Mesenchymal stem cell (in vitro differentiated cells and primary cell): ENCODE data around the gene ETS1.
A peak's percentile ranks its signal among the peaks of the same experiment; 100 is the strongest.

ENCODE experiments used
- DNase-seq: peaks from one replicate; pipeline ENCODE4 v3.0.0-alpha.2; 2013
- H2AFZ ChIP-seq: one replicate; pipeline ENCODE4 v1.6.1; 2013; ENCODE audit warnings: low read depth, mild to moderate bottlenecking, control low read depth, inconsistent platforms, low read length, moderate library complexity
- H2AK5ac ChIP-seq: 2 replicates; pipeline ENCODE4 v1.6.1; 2013; ENCODE audit warnings: low read length, moderate library complexity, mild to moderate bottlenecking, inconsistent platforms; ENCODE audit not compliant: severe bottlenecking
- H2BK120ac ChIP-seq: one replicate; pipeline ENCODE4 v1.6.1; 2013; ENCODE audit warnings: low read depth, mild to moderate bottlenecking, inconsistent platforms, low read length, moderate library complexity
- H2BK12ac ChIP-seq, 2 experiments: one replicate each; pipeline ENCODE4 v1.6.1; 2013; ENCODE audit warnings: inconsistent platforms in 2 of 2, low read length in 2 of 2, mild to moderate bottlenecking in 2 of 2, moderate library complexity in 2 of 2, control low read depth in 1 of 2
- H2BK15ac ChIP-seq: one replicate; pipeline ENCODE4 v1.6.1; 2013; ENCODE audit warnings: mild to moderate bottlenecking, low read depth, inconsistent platforms; ENCODE audit not compliant: poor library complexity, severe bottlenecking
- H2BK5ac ChIP-seq: 2 replicates; pipeline ENCODE4 v1.6.1; 2013; ENCODE audit warnings: low read depth, mild to moderate bottlenecking, low read length, control low read depth, inconsistent platforms; ENCODE audit not compliant: poor library complexity, severe bottlenecking
- H3K14ac ChIP-seq, 2 experiments: one replicate each; pipeline ENCODE4 v1.6.1; 2013; ENCODE audit warnings: inconsistent platforms in 2 of 2, low read length in 2 of 2, control low read depth in 1 of 2, mild to moderate bottlenecking in 1 of 2, moderate library complexity in 1 of 2
- H3K18ac ChIP-seq, 2 experiments: one replicate each; pipeline ENCODE4 v1.6.1; 2013; ENCODE audit warnings: inconsistent platforms in 2 of 2, low read length in 2 of 2, control low read depth in 1 of 2, low read depth in 1 of 2, mild to moderate bottlenecking in 1 of 2
- H3K23ac ChIP-seq, 2 experiments: one replicate each; pipeline ENCODE4 v1.6.1; 2013; ENCODE audit warnings: inconsistent platforms in 2 of 2, low read length in 2 of 2, mild to moderate bottlenecking in 2 of 2, moderate library complexity in 2 of 2, control low read depth in 1 of 2
- H3K27ac ChIP-seq: 2 replicates; pipeline ENCODE4 v1.5.1; 2013; ENCODE audit warnings: mild to moderate bottlenecking, moderate library complexity, low read length, control low read depth, inconsistent platforms; ENCODE audit not compliant: poor library complexity, severe bottlenecking
- H3K27me3 ChIP-seq, 2 experiments: 2 replicates each; pipeline versions ENCODE4 v1.6.1 to v1.7.0; 2013; ENCODE audit warnings: low read length in 2 of 2, mild to moderate bottlenecking in 2 of 2, moderate library complexity in 2 of 2, control low read depth in 1 of 2, inconsistent platforms in 1 of 2; ENCODE audit not compliant: control insufficient read depth in 1 of 2, insufficient read depth in 1 of 2
- H3K36me3 ChIP-seq, 2 experiments: 2 replicates each; pipeline versions ENCODE4 v1.6.1 to v1.7.0; 2013; ENCODE audit warnings: low read length in 2 of 2, control low read depth in 1 of 2, inconsistent platforms in 1 of 2, low read depth in 1 of 2, mild to moderate bottlenecking in 1 of 2; ENCODE audit not compliant: insufficient read depth in 2 of 2, control insufficient read depth in 1 of 2
- H3K4ac ChIP-seq, 2 experiments: one replicate each; pipeline ENCODE4 v1.6.1; 2013; ENCODE audit warnings: inconsistent platforms in 2 of 2, low read length in 2 of 2, mild to moderate bottlenecking in 2 of 2, moderate library complexity in 2 of 2, control low read depth in 1 of 2, low read depth in 1 of 2
- H3K4me1 ChIP-seq: 2 replicates; pipeline ENCODE4 v1.6.1; 2013; ENCODE audit warnings: low read depth, low read length, control low read depth; ENCODE audit not compliant: control insufficient read depth, insufficient read depth
- H3K4me2 ChIP-seq: 2 replicates; pipeline ENCODE4 v1.6.1; 2013; ENCODE audit warnings: low read length, mild to moderate bottlenecking, inconsistent platforms; ENCODE audit not compliant: poor library complexity, severe bottlenecking
- H3K4me3 ChIP-seq, 2 experiments: 2 replicates each; pipeline versions ENCODE4 v1.5.1 to v1.7.0; 2013; ENCODE audit warnings: low read length in 2 of 2, mild to moderate bottlenecking in 2 of 2, control low read depth in 1 of 2, low read depth in 1 of 2; ENCODE audit not compliant: insufficient read depth in 1 of 2
- H3K79me1 ChIP-seq: replicated peaks from 2 replicates; pipeline ENCODE4 v1.6.1; 2013; ENCODE audit warnings: mild to moderate bottlenecking, control low read depth, low read length, inconsistent platforms; ENCODE audit not compliant: poor library complexity, severe bottlenecking
- H3K9ac ChIP-seq: 2 replicates; pipeline ENCODE4 v1.7.0; 2013; ENCODE audit warnings: mild to moderate bottlenecking, low read length, moderate library complexity
- H3K9me3 ChIP-seq: 2 replicates; pipeline ENCODE4 v1.7.0; 2013; ENCODE audit warnings: mild to moderate bottlenecking, low read length; ENCODE audit not compliant: control insufficient read depth
- H4K8ac ChIP-seq: one replicate; pipeline ENCODE4 v1.6.1; 2013; ENCODE audit warnings: inconsistent platforms, mild to moderate bottlenecking, low read length, moderate library complexity
- H4K91ac ChIP-seq: one replicate; pipeline ENCODE4 v1.6.1; 2013; ENCODE audit warnings: mild to moderate bottlenecking, low read length, inconsistent platforms
- WGBS: methylation state at CpG from one replicate; pipeline ENCODE4 v1.1.7; 2013; ENCODE audit warnings: mixed read lengths; 5-methylcytosine and 5-hydroxymethylcytosine counted together

Gene ETS1

DNA sequence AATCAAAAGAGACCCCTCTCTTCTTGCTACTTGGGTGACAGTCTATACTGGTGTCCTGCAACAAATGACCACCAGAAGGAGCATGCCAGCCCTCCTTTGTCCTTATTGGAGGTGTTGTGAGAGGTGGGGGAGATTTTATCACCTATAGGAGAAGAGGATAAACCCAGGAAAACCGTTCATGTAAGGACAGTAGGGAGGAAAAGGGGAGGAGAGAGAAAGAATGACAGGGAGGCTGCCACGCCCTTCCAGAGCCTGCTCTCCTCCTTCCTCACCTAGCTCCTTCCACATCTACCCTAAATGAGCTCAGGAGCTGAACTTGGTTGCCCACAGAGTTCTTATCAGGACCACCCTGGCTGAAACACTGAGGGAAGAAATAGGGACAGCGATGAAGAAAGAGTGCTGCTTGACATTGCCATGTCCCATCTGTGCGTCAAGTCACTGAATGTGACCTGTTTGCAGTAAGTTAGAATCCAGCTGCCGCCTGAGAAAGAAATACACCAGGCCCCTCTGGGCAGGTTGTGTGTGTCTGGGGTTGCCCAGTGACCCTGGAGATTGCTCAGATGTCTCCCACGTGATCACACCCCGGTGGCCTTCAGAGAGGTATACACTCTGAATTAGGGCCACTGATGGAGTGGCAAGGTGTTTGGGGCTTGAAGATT is 40.4 kb upstream of the ETS1 start:
- no peak overlapping the region for H2AFZ ChIP-seq
- 68% methylated on average over 5 of the region's 7 CpGs for WGBS
- peak overlapping the region in 1 of 2 experiments; percentile 26 for H2BK12ac ChIP-seq
- DNase-seq: no peak
- H3K36me3 ChIP-seq: no peaks in the 10 kb centered on the region
- no peaks in the 10 kb centered on the region for H3K79me1 ChIP-seq
- H3K27me3 ChIP-seq: no peaks in the 10 kb centered on the region
- H4K91ac ChIP-seq: no peak overlapping the region
- no peak overlapping the region for H3K18ac ChIP-seq
- H3K14ac ChIP-seq: peak overlapping the region in 1 of 2 experiments; percentile 49
- no peak overlapping the region for H3K4me3 ChIP-seq
- no peak overlapping the region for H3K27ac ChIP-seq
- no peak overlapping the region for H3K9ac ChIP-seq
- no peak overlapping the region for H4K8ac ChIP-seq
- H3K23ac ChIP-seq: no peak overlapping the region
- H2BK15ac ChIP-seq: no peak overlapping the region
- H3K4me2 ChIP-seq: no peak overlapping the region
- peaks cover 6% of the 10 kb centered on the region for H3K4me1 ChIP-seq
- H3K4ac ChIP-seq: no peak overlapping the region
- H2AK5ac ChIP-seq: peak overlapping the region; percentile 26
- H2BK5ac ChIP-seq: no peak overlapping the region
- no peaks in the 10 kb centered on the region for H3K9me3 ChIP-seq
- no peak overlapping the region for H2BK120ac ChIP-seq

DNA sequence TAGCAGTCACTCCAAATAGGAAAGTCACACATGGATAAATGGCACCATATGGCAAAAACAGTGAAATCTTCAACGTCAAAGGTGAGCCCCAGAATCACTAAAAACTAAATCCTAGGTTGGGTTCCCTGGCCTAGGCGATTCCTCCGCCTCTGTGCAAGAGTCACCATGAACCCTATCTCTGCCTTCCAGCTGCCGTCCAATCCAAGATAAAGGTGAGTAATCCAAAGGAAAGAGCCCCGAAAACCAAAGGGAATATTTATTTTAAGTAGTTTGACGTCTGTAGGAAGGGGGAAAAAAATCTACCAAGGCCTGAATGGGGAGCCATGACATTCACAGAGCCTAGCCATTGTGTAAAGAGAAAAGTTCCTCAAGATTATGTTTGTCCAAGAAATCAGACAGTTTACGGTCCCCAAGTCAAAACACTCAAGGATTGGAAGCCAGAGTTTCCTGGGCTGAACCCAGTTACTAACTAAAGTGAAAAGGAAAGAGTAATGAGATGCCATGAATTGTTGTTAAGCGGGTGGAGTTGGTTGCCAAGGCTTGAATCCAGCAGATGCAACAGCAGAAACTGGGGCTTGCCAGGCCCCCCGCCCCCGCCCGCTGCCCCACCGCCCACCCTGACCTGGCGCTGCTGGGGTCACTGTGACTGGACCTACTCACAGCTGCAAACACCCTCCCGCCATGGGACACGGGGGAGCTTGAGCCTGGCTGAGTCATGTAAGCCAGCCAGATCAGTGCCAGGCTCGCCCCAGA is 39.7 kb upstream of the ETS1 start:
- H3K4me2 ChIP-seq: no peak overlapping the region
- no peak overlapping the region for H2BK5ac ChIP-seq
- H3K18ac ChIP-seq: no peak overlapping the region
- H3K9ac ChIP-seq: no peak overlapping the region
- no peak overlapping the region for H3K14ac ChIP-seq
- H2AK5ac ChIP-seq: no peak overlapping the region
- H3K4me3 ChIP-seq: no peak overlapping the region
- no peak overlapping the region for H2AFZ ChIP-seq
- H3K23ac ChIP-seq: no peak overlapping the region
- no peak for DNase-seq
- peak overlapping the region in 1 of 2 experiments; percentile 15 for H2BK12ac ChIP-seq
- H3K27me3 ChIP-seq: no peaks in the 10 kb centered on the region
- H3K4ac ChIP-seq: no peak overlapping the region
- H4K91ac ChIP-seq: no peak overlapping the region
- no peaks in the 10 kb centered on the region for H3K9me3 ChIP-seq
- H4K8ac ChIP-seq: no peak overlapping the region
- H2BK15ac ChIP-seq: no peak overlapping the region
- no peak overlapping the region for H3K27ac ChIP-seq
- peaks cover 5% of the 10 kb centered on the region for H3K4me1 ChIP-seq
- H3K79me1 ChIP-seq: no peaks in the 10 kb centered on the region
- no peak overlapping the region for H2BK120ac ChIP-seq
- H3K36me3 ChIP-seq: no peaks in the 10 kb centered on the region
- WGBS: 93% methylated on average over 15 of the region's 16 CpGs

DNA sequence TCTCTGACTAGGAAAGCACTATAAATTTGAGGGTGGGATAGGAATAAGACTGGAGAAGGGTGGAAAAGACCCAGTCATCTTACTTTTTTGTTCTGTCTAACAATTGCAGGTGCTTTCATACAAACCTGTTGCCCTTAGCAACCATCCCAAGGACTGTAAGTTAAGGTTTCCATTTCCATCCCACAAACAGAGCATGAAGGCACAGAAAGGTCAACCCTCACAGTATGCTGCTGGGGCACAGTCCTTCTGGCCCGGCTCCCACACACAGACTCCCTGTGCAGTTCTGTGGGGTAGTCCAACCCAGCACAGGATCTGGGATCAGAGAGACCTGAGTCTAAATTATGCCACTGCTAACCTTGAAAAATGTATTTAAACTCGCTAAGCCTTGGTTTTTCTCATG is 38.4 kb upstream of the ETS1 start:
- Histone ChIP-seq H3K79me1 (no peaks in the 10 kb centered on the region), H3K4ac (no peak overlapping the region), H4K8ac (no peak overlapping the region), H3K18ac (peak overlapping the region in 1 of 2 experiments; percentile 27), H3K14ac (no peak overlapping the region), H4K91ac (no peak overlapping the region), H2BK12ac (peak overlapping the region in 1 of 2 experiments; percentile 19), H3K4me3 (no peak overlapping the region), H3K36me3 (no peaks in the 10 kb centered on the region), H2BK120ac (no peak overlapping the region), H3K23ac (no peak overlapping the region), H3K9me3 (no peaks in the 10 kb centered on the region), H3K27me3 (no peaks in the 10 kb centered on the region), H3K9ac (no peak overlapping the region), H2BK15ac (no peak overlapping the region), H2AK5ac (no peak overlapping the region), H2BK5ac (no peak overlapping the region), H2AFZ (no peak overlapping the region), H3K4me1 (peaks cover 7% of the 10 kb centered on the region), H3K4me2 (no peak overlapping the region), H3K27ac (no peak overlapping the region)
- DNase-seq: no peak
- WGBS: 98% methylated on average over 2 of the region's 2 CpGs

DNA sequence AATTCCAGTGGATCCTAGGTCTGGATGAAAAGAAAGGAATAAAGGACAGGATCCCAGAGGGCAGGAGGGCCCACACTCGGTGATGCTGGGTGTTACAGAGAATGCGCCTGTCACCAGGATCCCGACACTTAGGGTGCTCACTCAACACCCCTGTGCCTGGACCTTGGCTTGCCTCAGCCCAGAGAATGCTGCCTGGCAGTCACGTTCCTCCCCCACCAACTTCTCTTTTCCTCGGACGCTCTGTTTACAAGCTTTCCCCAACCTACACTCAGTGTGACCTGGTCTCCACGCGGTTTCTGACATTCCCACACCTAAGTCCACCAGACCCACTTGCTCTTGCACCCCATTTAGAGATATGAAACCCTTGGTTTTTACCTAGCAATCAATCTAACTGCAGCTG is 38.0 kb upstream of the ETS1 start:
- Histone ChIP-seq H3K27ac (no peak overlapping the region), H3K9ac (no peak overlapping the region), H3K14ac (no peak overlapping the region), H2AFZ (no peak overlapping the region), H2BK15ac (no peak overlapping the region), H3K4ac (no peak overlapping the region), H3K79me1 (no peaks in the 10 kb centered on the region), H2BK120ac (no peak overlapping the region), H4K91ac (no peak overlapping the region), H2AK5ac (no peak overlapping the region), H3K36me3 (no peaks in the 10 kb centered on the region), H3K9me3 (no peaks in the 10 kb centered on the region), H2BK5ac (no peak overlapping the region), H3K4me2 (no peak overlapping the region), H3K4me1 (peaks cover 7% of the 10 kb centered on the region), H3K18ac (no peak overlapping the region), H2BK12ac (no peak overlapping the region), H3K23ac (no peak overlapping the region), H3K27me3 (no peaks in the 10 kb centered on the region), H4K8ac (no peak overlapping the region), H3K4me3 (no peak overlapping the region)
- DNase-seq: no peak
- 97% methylated on average over 8 of the region's 8 CpGs for WGBS
